HEK293 (cell line): Measurements from ENCODE around the gene RASAL2.

Experiments used
- CTCF ChIA-PET: fragments of 350-600 bp; formaldehyde crosslinking; extraction: SDS; loops from one replicate; lab custom pipeline; 2021; ENCODE audit warnings: antibody characterized with exemption; lab: Yijun Ruan, JAX
- POLR2A ChIA-PET: fragments of 300-600 bp; formaldehyde crosslinking; extraction: SDS; loops from one replicate; lab custom pipeline; 2020; ENCODE audit warnings: antibody characterized with exemption, inconsistent platforms; lab: Yijun Ruan, JAX
- H3K27ac ChIP-seq: fragments of 200-500 bp; sonication (Bioruptor generic); 2 replicates; pipeline ENCODE4 v1.5.1; 2014; ENCODE audit warnings: low read depth, low read length, control low read depth, inconsistent platforms; ENCODE audit errors: extremely low read depth
- H3K36me3 ChIP-seq, 2 experiments: fragments of 200-500 bp in 1 of 2; sonication (Bioruptor generic) in 1 of 2; 1 replicate in 1 of 2; 2 replicates in 1 of 2; pipeline ENCODE4 v1.5.1; 2014 to 2017; ENCODE audit warnings: inconsistent platforms in 2 of 2, low read length in 2 of 2; ENCODE audit not compliant: control insufficient read depth in 2 of 2, insufficient read depth in 1 of 2
- H3K4me1 ChIP-seq: fragments of 200-500 bp; sonication (Bioruptor generic); 2 replicates; pipeline ENCODE4 v1.5.1; 2014; ENCODE audit warnings: mild to moderate bottlenecking, low read length, inconsistent platforms; ENCODE audit not compliant: control insufficient read depth, insufficient read depth
- H3K4me3 ChIP-seq: 2 replicates; pipeline ENCODE4 v1.5.1; 2011; ENCODE audit warnings: low read depth, mild to moderate bottlenecking, control low read depth, low read length, moderate library complexity
- H3K9me3 ChIP-seq: fragments of 200-500 bp; sonication (Bioruptor generic); 2 replicates; pipeline ENCODE4 v1.5.1; 2014; ENCODE audit warnings: low read depth, low read length, inconsistent platforms; ENCODE audit not compliant: control insufficient read depth, insufficient read depth
- EGR2 ChIP-seq: fragments of 450-650 bp; formaldehyde crosslinking; IDR thresholded peaks from 2 replicates; pipeline ENCODE4 v1.5.1; 2016; ENCODE audit warnings: low read depth, missing biosample characterization, missing genetic modification characterization
- FEZF1 ChIP-seq: fragments of 450-650 bp; formaldehyde crosslinking; IDR thresholded peaks from 2 replicates; pipeline ENCODE4 v1.5.1; 2016; ENCODE audit warnings: missing biosample characterization, missing genetic modification characterization
- HOXD13 ChIP-seq: sonication (generic); formaldehyde crosslinking; IDR thresholded peaks from 2 replicates; pipeline ENCODE4 v1.8.0; 2022; ENCODE audit warnings: missing genetic modification reagents, borderline replicate concordance
- KLF1 ChIP-seq: fragments of 450-650 bp; formaldehyde crosslinking; IDR thresholded peaks from 2 replicates; pipeline ENCODE4 v1.5.1; 2016; ENCODE audit warnings: missing biosample characterization, missing genetic modification characterization
- OSR2 ChIP-seq: fragments of 450-650 bp; formaldehyde crosslinking; IDR thresholded peaks from 2 replicates; pipeline ENCODE4 v1.5.1; 2016; ENCODE audit warnings: missing biosample characterization, missing genetic modification characterization
- PRDM1 ChIP-seq: fragments of 450-650 bp; formaldehyde crosslinking; IDR thresholded peaks from 2 replicates; pipeline ENCODE4; 2016; ENCODE audit warnings: missing biosample characterization, missing genetic modification characterization
- SALL2 ChIP-seq: fragments of 450-650 bp; formaldehyde crosslinking; IDR thresholded peaks from 2 replicates; pipeline ENCODE4 v1.5.0; 2017; ENCODE audit warnings: missing biosample characterization, mild to moderate bottlenecking, missing genetic modification characterization, borderline replicate concordance
- SCRT2 ChIP-seq: fragments of 450-650 bp; formaldehyde crosslinking; IDR thresholded peaks from 2 replicates; pipeline ENCODE4 v1.5.1; 2016; ENCODE audit warnings: missing biosample characterization, missing genetic modification characterization
- SETDB1 ChIP-seq: IDR thresholded peaks from one replicate; pipeline ENCODE4 v1.6.1; 2017; ENCODE audit warnings: mild to moderate bottlenecking, low read length, moderate library complexity, mixed read lengths; ENCODE audit not compliant: insufficient read length
- ZBTB20 ChIP-seq: fragments of 450-650 bp; formaldehyde crosslinking; IDR thresholded peaks from 2 replicates; pipeline ENCODE4 v1.5.1; 2016; ENCODE audit warnings: missing biosample characterization, missing genetic modification characterization
- ZFHX2 ChIP-seq: fragments of 450-650 bp; formaldehyde crosslinking; conservative IDR thresholded peaks from 2 replicates; pipeline ENCODE4 v1.5.1; 2016; ENCODE audit warnings: missing biosample characterization, missing genetic modification characterization
- ZNF121 ChIP-seq: fragments of 450-650 bp; formaldehyde crosslinking; IDR thresholded peaks from 2 replicates; pipeline ENCODE4 v1.5.1; 2016; ENCODE audit warnings: missing biosample characterization, missing genetic modification characterization
- ZNF146 ChIP-seq: fragments of 450-650 bp; formaldehyde crosslinking; IDR thresholded peaks from 2 replicates; pipeline ENCODE4 v1.5.1; 2016; ENCODE audit warnings: missing biosample characterization, missing genetic modification characterization
- ZNF311 ChIP-seq: fragments of 450-650 bp; formaldehyde crosslinking; IDR thresholded peaks from 2 replicates; pipeline ENCODE4 v1.5.1; 2017; ENCODE audit warnings: missing biosample characterization, missing genetic modification characterization, borderline replicate concordance
- ZNF530 ChIP-seq: fragments of 450-650 bp; formaldehyde crosslinking; IDR thresholded peaks from 2 replicates; pipeline ENCODE4 v1.5.1; 2016; ENCODE audit warnings: low read depth, missing biosample characterization, missing genetic modification characterization
- ZNF776 ChIP-seq: fragments of 450-650 bp; formaldehyde crosslinking; IDR thresholded peaks from 2 replicates; pipeline ENCODE4 v1.5.0; 2017; ENCODE audit warnings: missing biosample characterization, missing genetic modification characterization, borderline replicate concordance
- ZNF791 ChIP-seq: fragments of 450-650 bp; formaldehyde crosslinking; IDR thresholded peaks from 2 replicates; pipeline ENCODE4 v1.5.1; 2016; ENCODE audit warnings: missing biosample characterization, missing genetic modification characterization
- ZNF843 ChIP-seq: fragments of 450-650 bp; formaldehyde crosslinking; IDR thresholded peaks from 2 replicates; pipeline ENCODE4 v1.5.1; 2016; ENCODE audit warnings: missing biosample characterization, missing genetic modification characterization
- TF ChIP-seq, protein P1 (sequence below): fragments of 450-650 bp; formaldehyde crosslinking; IDR thresholded peaks from 2 replicates; pipeline ENCODE4 v1.5.1; 2016; ENCODE audit warnings: missing biosample characterization, missing genetic modification characterization, low read depth
- TF ChIP-seq, protein P2 (sequence below): fragments of 450-650 bp; formaldehyde crosslinking; IDR thresholded peaks from 2 replicates; pipeline ENCODE4 v1.5.1; 2016; ENCODE audit warnings: missing biosample characterization, missing genetic modification characterization, borderline replicate concordance
- TF ChIP-seq, protein P3 (sequence below): fragments of 450-650 bp; formaldehyde crosslinking; IDR thresholded peaks from 2 replicates; pipeline ENCODE4 v1.5.1; 2016; ENCODE audit warnings: missing biosample characterization, missing genetic modification characterization
- TF ChIP-seq, protein P4 (sequence below): fragments of 450-650 bp; formaldehyde crosslinking; optimal IDR thresholded peaks from 2 replicates; pipeline ENCODE3; 2016; ENCODE audit warnings: missing biosample characterization, mild to moderate bottlenecking, missing genetic modification characterization
- TF ChIP-seq, protein P5 (sequence below): fragments of 450-650 bp; formaldehyde crosslinking; IDR thresholded peaks from 2 replicates; pipeline ENCODE4 v1.5.1; 2016; ENCODE audit warnings: missing biosample characterization, missing genetic modification characterization
- TF ChIP-seq, protein P6 (sequence below): fragments of 450-650 bp; formaldehyde crosslinking; IDR thresholded peaks from 2 replicates; pipeline ENCODE4 v1.5.1; 2017; ENCODE audit warnings: missing biosample characterization, missing genetic modification characterization

RASAL2 gene

DNA sequence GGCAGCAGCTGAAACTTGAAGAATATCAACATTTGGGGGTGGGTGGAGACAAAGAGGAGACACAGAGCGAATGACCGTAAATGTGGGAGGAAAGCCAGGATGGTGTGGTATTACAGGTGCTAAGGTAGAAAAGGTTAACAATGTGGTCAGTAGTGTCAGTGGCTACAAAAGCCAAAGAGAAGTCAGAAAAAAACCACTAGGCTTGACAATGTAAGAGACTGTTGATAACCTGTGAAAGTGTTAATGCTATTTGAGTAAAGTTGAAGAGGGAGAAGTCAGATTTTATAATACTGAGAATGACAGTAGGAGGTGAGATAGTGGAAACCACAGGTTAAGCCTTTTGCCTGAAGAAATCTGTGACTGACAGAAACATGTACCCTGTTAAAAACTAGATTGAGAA lies 282.1 kb downstream of the RASAL2 start:
- no peaks in the 10 kb centered on the region for H3K9me3 ChIP-seq
- no peak overlapping the region for H3K27ac ChIP-seq
- no peak overlapping the region for H3K4me3 ChIP-seq
- ChIA-PET POLR2A (no interaction called here), CTCF (interaction anchor here (0.6 to 1.6 kb wide), 2 partner anchors 125 to 157 kb away, joined by 3 to 6 read pairs; no protein-coding TSS in a partner anchor)
- no peaks in the 10 kb centered on the region for H3K36me3 ChIP-seq
- H3K4me1 ChIP-seq, result peaks cover 11% of the 10 kb centered on the region; the same call in 1 of the 2 replicates
- peak; percentile 24; the same call in 1 of the 2 replicates for TF ChIP-seq OSR2 (tag by site-specific recombination)
- TF ChIP-seq, protein P1, sequence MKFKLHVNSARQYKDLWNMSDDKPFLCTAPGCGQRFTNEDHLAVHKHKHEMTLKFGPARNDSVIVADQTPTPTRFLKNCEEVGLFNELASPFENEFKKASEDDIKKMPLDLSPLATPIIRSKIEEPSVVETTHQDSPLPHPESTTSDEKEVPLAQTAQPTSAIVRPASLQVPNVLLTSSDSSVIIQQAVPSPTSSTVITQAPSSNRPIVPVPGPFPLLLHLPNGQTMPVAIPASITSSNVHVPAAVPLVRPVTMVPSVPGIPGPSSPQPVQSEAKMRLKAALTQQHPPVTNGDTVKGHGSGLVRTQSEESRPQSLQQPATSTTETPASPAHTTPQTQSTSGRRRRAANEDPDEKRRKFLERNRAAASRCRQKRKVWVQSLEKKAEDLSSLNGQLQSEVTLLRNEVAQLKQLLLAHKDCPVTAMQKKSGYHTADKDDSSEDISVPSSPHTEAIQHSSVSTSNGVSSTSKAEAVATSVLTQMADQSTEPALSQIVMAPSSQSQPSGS (tag by site-specific recombination), result no peak
- TF ChIP-seq SALL2 (tag by site-specific recombination), result no peak
- TF ChIP-seq, protein P2, sequence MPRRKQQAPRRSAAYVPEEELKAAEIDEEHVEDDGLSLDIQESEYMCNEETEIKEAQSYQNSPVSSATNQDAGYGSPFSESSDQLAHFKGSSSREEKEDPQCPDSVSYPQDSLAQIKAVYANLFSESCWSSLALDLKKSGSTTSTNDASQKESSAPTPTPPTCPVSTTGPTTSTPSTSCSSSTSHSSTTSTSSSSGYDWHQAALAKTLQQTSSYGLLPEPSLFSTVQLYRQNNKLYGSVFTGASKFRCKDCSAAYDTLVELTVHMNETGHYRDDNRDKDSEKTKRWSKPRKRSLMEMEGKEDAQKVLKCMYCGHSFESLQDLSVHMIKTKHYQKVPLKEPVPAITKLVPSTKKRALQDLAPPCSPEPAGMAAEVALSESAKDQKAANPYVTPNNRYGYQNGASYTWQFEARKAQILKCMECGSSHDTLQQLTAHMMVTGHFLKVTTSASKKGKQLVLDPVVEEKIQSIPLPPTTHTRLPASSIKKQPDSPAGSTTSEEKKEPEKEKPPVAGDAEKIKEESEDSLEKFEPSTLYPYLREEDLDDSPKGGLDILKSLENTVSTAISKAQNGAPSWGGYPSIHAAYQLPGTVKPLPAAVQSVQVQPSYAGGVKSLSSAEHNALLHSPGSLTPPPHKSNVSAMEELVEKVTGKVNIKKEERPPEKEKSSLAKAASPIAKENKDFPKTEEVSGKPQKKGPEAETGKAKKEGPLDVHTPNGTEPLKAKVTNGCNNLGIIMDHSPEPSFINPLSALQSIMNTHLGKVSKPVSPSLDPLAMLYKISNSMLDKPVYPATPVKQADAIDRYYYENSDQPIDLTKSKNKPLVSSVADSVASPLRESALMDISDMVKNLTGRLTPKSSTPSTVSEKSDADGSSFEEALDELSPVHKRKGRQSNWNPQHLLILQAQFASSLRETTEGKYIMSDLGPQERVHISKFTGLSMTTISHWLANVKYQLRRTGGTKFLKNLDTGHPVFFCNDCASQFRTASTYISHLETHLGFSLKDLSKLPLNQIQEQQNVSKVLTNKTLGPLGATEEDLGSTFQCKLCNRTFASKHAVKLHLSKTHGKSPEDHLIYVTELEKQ (tag by site-specific recombination), result no peak
- TF ChIP-seq ZNF843 (tag by site-specific recombination), result 0 out of 2 replicates have a peak, but pooled peaks have one; percentile 17
- TF ChIP-seq SCRT2 (tag by site-specific recombination), result 0 out of 2 replicates have a peak, but pooled peaks have one; percentile 27
- peak; percentile 34; the same call in 1 of the 2 replicates for TF ChIP-seq ZFHX2
- TF ChIP-seq, protein P3, sequence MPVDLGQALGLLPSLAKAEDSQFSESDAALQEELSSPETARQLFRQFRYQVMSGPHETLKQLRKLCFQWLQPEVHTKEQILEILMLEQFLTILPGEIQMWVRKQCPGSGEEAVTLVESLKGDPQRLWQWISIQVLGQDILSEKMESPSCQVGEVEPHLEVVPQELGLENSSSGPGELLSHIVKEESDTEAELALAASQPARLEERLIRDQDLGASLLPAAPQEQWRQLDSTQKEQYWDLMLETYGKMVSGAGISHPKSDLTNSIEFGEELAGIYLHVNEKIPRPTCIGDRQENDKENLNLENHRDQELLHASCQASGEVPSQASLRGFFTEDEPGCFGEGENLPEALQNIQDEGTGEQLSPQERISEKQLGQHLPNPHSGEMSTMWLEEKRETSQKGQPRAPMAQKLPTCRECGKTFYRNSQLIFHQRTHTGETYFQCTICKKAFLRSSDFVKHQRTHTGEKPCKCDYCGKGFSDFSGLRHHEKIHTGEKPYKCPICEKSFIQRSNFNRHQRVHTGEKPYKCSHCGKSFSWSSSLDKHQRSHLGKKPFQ, result no peak
- TF ChIP-seq, protein P4, sequence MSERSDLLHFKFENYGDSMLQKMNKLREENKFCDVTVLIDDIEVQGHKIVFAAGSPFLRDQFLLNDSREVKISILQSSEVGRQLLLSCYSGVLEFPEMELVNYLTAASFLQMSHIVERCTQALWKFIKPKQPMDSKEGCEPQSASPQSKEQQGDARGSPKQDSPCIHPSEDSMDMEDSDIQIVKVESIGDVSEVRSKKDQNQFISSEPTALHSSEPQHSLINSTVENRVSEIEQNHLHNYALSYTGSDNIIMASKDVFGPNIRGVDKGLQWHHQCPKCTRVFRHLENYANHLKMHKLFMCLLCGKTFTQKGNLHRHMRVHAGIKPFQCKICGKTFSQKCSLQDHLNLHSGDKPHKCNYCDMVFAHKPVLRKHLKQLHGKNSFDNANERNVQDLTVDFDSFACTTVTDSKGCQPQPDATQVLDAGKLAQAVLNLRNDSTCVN (tag by site-specific recombination), result no peak
- TF ChIP-seq SETDB1, result no peak
- TF ChIP-seq HOXD13 (CRISPR knock-in tag), result no peak
- no peak for TF ChIP-seq ZNF776
- TF ChIP-seq KLF1 (tag by site-specific recombination), result no peak
- TF ChIP-seq, protein P5, sequence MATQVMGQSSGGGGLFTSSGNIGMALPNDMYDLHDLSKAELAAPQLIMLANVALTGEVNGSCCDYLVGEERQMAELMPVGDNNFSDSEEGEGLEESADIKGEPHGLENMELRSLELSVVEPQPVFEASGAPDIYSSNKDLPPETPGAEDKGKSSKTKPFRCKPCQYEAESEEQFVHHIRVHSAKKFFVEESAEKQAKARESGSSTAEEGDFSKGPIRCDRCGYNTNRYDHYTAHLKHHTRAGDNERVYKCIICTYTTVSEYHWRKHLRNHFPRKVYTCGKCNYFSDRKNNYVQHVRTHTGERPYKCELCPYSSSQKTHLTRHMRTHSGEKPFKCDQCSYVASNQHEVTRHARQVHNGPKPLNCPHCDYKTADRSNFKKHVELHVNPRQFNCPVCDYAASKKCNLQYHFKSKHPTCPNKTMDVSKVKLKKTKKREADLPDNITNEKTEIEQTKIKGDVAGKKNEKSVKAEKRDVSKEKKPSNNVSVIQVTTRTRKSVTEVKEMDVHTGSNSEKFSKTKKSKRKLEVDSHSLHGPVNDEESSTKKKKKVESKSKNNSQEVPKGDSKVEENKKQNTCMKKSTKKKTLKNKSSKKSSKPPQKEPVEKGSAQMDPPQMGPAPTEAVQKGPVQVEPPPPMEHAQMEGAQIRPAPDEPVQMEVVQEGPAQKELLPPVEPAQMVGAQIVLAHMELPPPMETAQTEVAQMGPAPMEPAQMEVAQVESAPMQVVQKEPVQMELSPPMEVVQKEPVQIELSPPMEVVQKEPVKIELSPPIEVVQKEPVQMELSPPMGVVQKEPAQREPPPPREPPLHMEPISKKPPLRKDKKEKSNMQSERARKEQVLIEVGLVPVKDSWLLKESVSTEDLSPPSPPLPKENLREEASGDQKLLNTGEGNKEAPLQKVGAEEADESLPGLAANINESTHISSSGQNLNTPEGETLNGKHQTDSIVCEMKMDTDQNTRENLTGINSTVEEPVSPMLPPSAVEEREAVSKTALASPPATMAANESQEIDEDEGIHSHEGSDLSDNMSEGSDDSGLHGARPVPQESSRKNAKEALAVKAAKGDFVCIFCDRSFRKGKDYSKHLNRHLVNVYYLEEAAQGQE (tag by site-specific recombination), result no peak
- peak; percentile 45 for TF ChIP-seq PRDM1 (tag by site-specific recombination)
- TF ChIP-seq ZNF530 (tag by site-specific recombination), result no peak
- no peak for TF ChIP-seq ZNF791 (tag by site-specific recombination)
- TF ChIP-seq, protein P6, sequence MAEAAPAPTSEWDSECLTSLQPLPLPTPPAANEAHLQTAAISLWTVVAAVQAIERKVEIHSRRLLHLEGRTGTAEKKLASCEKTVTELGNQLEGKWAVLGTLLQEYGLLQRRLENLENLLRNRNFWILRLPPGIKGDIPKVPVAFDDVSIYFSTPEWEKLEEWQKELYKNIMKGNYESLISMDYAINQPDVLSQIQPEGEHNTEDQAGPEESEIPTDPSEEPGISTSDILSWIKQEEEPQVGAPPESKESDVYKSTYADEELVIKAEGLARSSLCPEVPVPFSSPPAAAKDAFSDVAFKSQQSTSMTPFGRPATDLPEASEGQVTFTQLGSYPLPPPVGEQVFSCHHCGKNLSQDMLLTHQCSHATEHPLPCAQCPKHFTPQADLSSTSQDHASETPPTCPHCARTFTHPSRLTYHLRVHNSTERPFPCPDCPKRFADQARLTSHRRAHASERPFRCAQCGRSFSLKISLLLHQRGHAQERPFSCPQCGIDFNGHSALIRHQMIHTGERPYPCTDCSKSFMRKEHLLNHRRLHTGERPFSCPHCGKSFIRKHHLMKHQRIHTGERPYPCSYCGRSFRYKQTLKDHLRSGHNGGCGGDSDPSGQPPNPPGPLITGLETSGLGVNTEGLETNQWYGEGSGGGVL (tag by site-specific recombination), result no peak
- TF ChIP-seq FEZF1, result peak; percentile 42
- no peak for TF ChIP-seq ZNF311 (tag by site-specific recombination)
- TF ChIP-seq ZBTB20 (tag by site-specific recombination), result no peak
- TF ChIP-seq ZNF146 (tag by site-specific recombination), result no peak
- TF ChIP-seq EGR2 (tag by site-specific recombination), result peak; percentile 68
- TF ChIP-seq ZNF121, result no peak
